ENCODE results near the gene PLEKHO2.

The PLEKHO2 gene

DNA sequence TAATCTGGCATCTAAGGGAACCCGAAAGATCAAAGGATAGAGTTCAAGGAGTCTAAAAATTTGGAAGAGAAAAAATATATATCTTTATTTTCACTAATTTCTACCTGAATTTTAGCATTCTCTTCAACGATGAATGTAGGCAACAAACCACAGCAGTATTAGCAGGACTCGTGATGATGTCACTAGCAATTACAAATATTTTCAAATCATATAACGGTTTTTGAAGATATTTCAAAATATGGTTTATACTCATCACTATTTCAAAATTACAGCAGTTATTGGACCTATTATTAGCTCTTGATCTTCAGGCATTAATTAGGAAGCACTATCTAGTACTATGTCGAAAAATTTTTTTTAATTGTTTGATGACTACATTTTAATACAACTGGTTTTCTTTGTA, 43.0 kb downstream of the PLEKHO2 start:
- Histone ChIP-seq H2AFZ (ENCODE audit: low read length) (no peak overlapping the region), H3K4me3 (ENCODE audit: low read length in 2 of 2) (no peak overlapping the region), H3K4me1 (ENCODE audit: control insufficient read depth in 2 of 2, insufficient read depth in 1 of 2, low read depth in 1 of 2, low read length in 2 of 2) (peaks cover 0 to 10% of the 10 kb centered on the region in 2 donors), H3K23ac (ENCODE audit: low read depth, low read length, poor library complexity) (no peak overlapping the region), H3K27ac (replicated peaks; ENCODE audit: low read length) (no peak overlapping the region), H4K8ac (ENCODE audit: low read depth, low read length) (no peak overlapping the region), H3K27me3 (ENCODE audit: control insufficient read depth in 3 of 3, insufficient read depth in 3 of 3, low read depth in 1 of 3, low read length in 3 of 3) (no peaks in the 10 kb centered on the region), H2AK5ac (ENCODE audit: low read depth, low read length) (no peak overlapping the region), H2BK15ac (ENCODE audit: low read length) (no peak overlapping the region), H4K91ac (ENCODE audit: low read depth, low read length, poor library complexity) (no peak overlapping the region), H2BK5ac (ENCODE audit: low read length) (no peak overlapping the region), H3K9ac (ENCODE audit: low read depth, low read length, poor library complexity) (no peak overlapping the region), H2BK12ac (ENCODE audit: low read length) (no peak overlapping the region), H3K14ac (ENCODE audit: low read length) (no peak overlapping the region), H3K4ac (ENCODE audit: low read length) (no peak overlapping the region), H3K9me3 (replicated peaks in 1 of 2; ENCODE audit: control insufficient read depth in 2 of 2, insufficient read depth in 1 of 2, low read depth in 1 of 2, low read length in 2 of 2) (no peaks in the 10 kb centered on the region), H3K18ac (ENCODE audit: low read length) (no peak overlapping the region), H3K79me1 (ENCODE audit: low read depth, low read length) (no peaks in the 10 kb centered on the region), H2BK120ac (ENCODE audit: low read depth, low read length) (no peak overlapping the region), H3K36me3 (replicated peaks in 1 of 2; ENCODE audit: control insufficient read depth in 2 of 2, insufficient read depth in 2 of 2, low read length in 2 of 2) (no peaks in the 10 kb centered on the region), H3K4me2 (ENCODE audit: insufficient read depth, low read length, poor library complexity, severe bottlenecking) (no peak overlapping the region)
- no peak for DNase-seq (ENCODE audit: low spot score)
- no CpG with 5 or more reads among the region's 5 CpGs for WGBS, 2 donors (ENCODE audit: extremely low coverage in 2 of 2, insufficient read length in 2 of 2, insufficient replicate concordance in 1 of 2)

DNA sequence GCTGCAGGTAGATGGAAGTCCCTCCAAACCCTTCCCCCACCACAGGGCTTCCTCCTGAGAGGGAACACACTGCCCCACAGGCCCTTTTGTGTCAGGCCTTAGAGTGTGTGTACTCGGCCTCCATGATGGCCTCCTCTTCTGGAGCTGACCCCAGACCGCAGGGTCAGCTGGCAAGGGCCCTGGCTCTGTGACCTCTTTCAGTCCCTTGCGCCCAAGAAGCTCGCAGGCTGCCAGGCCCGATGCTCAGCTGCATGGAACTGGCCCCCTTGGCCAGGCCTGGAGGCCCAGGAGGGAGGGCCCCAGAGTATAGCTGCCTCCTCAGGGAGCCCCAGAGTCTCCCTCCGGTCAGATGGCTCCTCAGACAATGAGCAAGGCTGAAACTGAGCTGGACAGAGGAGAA, 46.6 kb downstream of the PLEKHO2 start:
- no peak overlapping the region for H3K27ac ChIP-seq (replicated peaks; ENCODE audit: low read length)
- no peak overlapping the region for H4K91ac ChIP-seq (ENCODE audit: low read depth, low read length, poor library complexity)
- no peak overlapping the region for H3K4me2 ChIP-seq (ENCODE audit: insufficient read depth, low read length, poor library complexity, severe bottlenecking)
- no peak overlapping the region for H2AFZ ChIP-seq (ENCODE audit: low read length)
- H3K79me1 ChIP-seq (ENCODE audit: low read depth, low read length), result no peaks in the 10 kb centered on the region
- no peak overlapping the region for H2AK5ac ChIP-seq (ENCODE audit: low read depth, low read length)
- no peaks in the 10 kb centered on the region for H3K9me3 ChIP-seq (replicated peaks in 1 of 2; ENCODE audit: control insufficient read depth in 2 of 2, insufficient read depth in 1 of 2, low read depth in 1 of 2, low read length in 2 of 2)
- no peaks in the 10 kb centered on the region for H3K36me3 ChIP-seq (replicated peaks in 1 of 2; ENCODE audit: control insufficient read depth in 2 of 2, insufficient read depth in 2 of 2, low read length in 2 of 2)
- H4K8ac ChIP-seq (ENCODE audit: low read depth, low read length), result no peak overlapping the region
- H2BK15ac ChIP-seq (ENCODE audit: low read length), result no peak overlapping the region
- no CpG with 5 or more reads among the region's 6 CpGs for WGBS, 2 donors (ENCODE audit: extremely low coverage in 2 of 2, insufficient read length in 2 of 2, insufficient replicate concordance in 1 of 2)
- no peak overlapping the region for H3K14ac ChIP-seq (ENCODE audit: low read length)
- H2BK5ac ChIP-seq (ENCODE audit: low read length), result no peak overlapping the region
- H3K23ac ChIP-seq (ENCODE audit: low read depth, low read length, poor library complexity), result no peak overlapping the region
- DNase-seq (ENCODE audit: low spot score), result no peak
- no peak overlapping the region for H3K9ac ChIP-seq (ENCODE audit: low read depth, low read length, poor library complexity)
- H3K18ac ChIP-seq (ENCODE audit: low read length), result peak overlapping the region; percentile 89
- H3K4ac ChIP-seq (ENCODE audit: low read length), result no peak overlapping the region
- H2BK12ac ChIP-seq (ENCODE audit: low read length), result no peak overlapping the region
- no peak overlapping the region for H3K4me3 ChIP-seq (ENCODE audit: low read length in 2 of 2)
- H3K27me3 ChIP-seq (ENCODE audit: control insufficient read depth in 3 of 3, insufficient read depth in 3 of 3, low read depth in 1 of 3, low read length in 3 of 3), result no peaks in the 10 kb centered on the region
- no peak overlapping the region for H2BK120ac ChIP-seq (ENCODE audit: low read depth, low read length)
- H3K4me1 ChIP-seq (ENCODE audit: control insufficient read depth in 2 of 2, insufficient read depth in 1 of 2, low read depth in 1 of 2, low read length in 2 of 2), result peaks cover 8 to 9% of the 10 kb centered on the region in 2 donors

DNA sequence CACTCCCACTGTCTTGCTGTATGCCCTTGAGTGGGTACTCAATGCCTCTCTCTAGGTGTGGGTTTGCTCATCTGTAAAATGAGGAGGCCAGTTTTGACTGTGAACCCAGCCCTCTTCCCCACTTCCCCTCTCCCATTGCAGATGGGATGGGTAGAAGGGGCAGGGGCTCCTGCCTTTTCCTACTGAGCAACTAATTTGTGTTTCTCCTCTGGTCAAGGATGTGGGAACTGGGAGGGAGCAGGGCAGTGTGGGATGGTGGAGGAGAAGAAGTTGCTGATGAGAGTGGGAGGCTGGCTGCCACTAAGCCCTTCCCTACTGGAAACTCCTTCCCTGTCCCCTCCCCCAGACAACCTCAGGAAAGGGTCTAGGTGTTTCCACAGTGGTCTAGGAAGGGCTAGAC, 49.8 kb downstream of the PLEKHO2 start:
- no peak overlapping the region for H4K91ac ChIP-seq (ENCODE audit: low read depth, low read length, poor library complexity)
- H3K23ac ChIP-seq (ENCODE audit: low read depth, low read length, poor library complexity), result no peak overlapping the region
- no peak overlapping the region for H3K14ac ChIP-seq (ENCODE audit: low read length)
- H3K27me3 ChIP-seq (ENCODE audit: control insufficient read depth in 3 of 3, insufficient read depth in 3 of 3, low read depth in 1 of 3, low read length in 3 of 3), result no peaks in the 10 kb centered on the region
- no peak overlapping the region for H3K27ac ChIP-seq (replicated peaks; ENCODE audit: low read length)
- H3K4me3 ChIP-seq (ENCODE audit: low read length in 2 of 2), result no peak overlapping the region
- H2AK5ac ChIP-seq (ENCODE audit: low read depth, low read length), result no peak overlapping the region
- no peak overlapping the region for H3K9ac ChIP-seq (ENCODE audit: low read depth, low read length, poor library complexity)
- H3K4ac ChIP-seq (ENCODE audit: low read length), result no peak overlapping the region
- no peak overlapping the region for H3K18ac ChIP-seq (ENCODE audit: low read length)
- H2BK12ac ChIP-seq (ENCODE audit: low read length), result no peak overlapping the region
- H3K4me2 ChIP-seq (ENCODE audit: insufficient read depth, low read length, poor library complexity, severe bottlenecking), result no peak overlapping the region
- no peak overlapping the region for H4K8ac ChIP-seq (ENCODE audit: low read depth, low read length)
- H3K9me3 ChIP-seq (replicated peaks in 1 of 2; ENCODE audit: control insufficient read depth in 2 of 2, insufficient read depth in 1 of 2, low read depth in 1 of 2, low read length in 2 of 2), result no peaks in the 10 kb centered on the region
- no peak overlapping the region for H2BK120ac ChIP-seq (ENCODE audit: low read depth, low read length)
- no peak overlapping the region for H2BK15ac ChIP-seq (ENCODE audit: low read length)
- DNase-seq (ENCODE audit: low spot score), result no peak
- no peak overlapping the region for H2AFZ ChIP-seq (ENCODE audit: low read length)
- H2BK5ac ChIP-seq (ENCODE audit: low read length), result no peak overlapping the region
- peaks cover 25 to 28% of the 10 kb centered on the region in 2 donors for H3K4me1 ChIP-seq (ENCODE audit: control insufficient read depth in 2 of 2, insufficient read depth in 1 of 2, low read depth in 1 of 2, low read length in 2 of 2)
- no peaks in the 10 kb centered on the region for H3K36me3 ChIP-seq (replicated peaks in 1 of 2; ENCODE audit: control insufficient read depth in 2 of 2, insufficient read depth in 2 of 2, low read length in 2 of 2)
- H3K79me1 ChIP-seq (ENCODE audit: low read depth, low read length), result no peaks in the 10 kb centered on the region

DNA sequence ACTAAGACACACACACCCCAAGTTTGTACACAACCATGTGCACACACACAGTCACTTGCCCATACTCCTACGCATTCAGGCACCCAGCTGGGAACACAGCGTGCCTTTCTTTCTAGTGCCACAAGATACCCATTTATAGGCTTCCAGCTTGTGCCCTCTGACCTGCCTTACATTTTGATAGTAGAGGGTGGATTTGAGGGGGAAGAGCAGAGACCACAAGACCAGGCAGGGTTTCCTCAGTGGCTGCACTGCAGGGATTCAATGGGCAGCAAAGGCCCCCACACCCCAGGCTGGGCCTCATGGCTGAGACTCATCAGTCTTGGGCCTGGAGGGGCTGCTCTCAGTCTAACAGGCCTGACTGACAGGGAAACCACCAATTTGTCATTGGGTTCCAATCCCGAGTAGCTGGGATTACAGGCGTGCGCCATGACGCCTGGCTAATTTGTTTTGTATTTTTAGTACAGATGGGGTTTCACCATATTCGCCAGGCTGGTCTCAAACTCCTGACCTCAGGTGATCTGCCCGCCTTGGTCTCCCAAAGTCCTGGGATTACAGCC, 51.2 kb downstream of the PLEKHO2 start:
- Histone ChIP-seq H4K91ac (ENCODE audit: low read depth, low read length, poor library complexity) (no peak overlapping the region), H2AFZ (ENCODE audit: low read length) (peak overlapping the region; percentile 92), H3K18ac (ENCODE audit: low read length) (peak overlapping the region; percentile 90), H3K4me3 (ENCODE audit: low read length in 2 of 2) (no peak overlapping the region), H4K8ac (ENCODE audit: low read depth, low read length) (no peak overlapping the region), H3K4ac (ENCODE audit: low read length) (peak overlapping the region; percentile 77), H2BK120ac (ENCODE audit: low read depth, low read length) (peak overlapping the region; percentile 84), H2BK15ac (ENCODE audit: low read length) (peak overlapping the region; percentile 87), H3K9ac (ENCODE audit: low read depth, low read length, poor library complexity) (no peak overlapping the region), H3K4me1 (ENCODE audit: control insufficient read depth in 2 of 2, insufficient read depth in 1 of 2, low read depth in 1 of 2, low read length in 2 of 2) (peaks cover 25 to 28% of the 10 kb centered on the region in 2 donors), H3K23ac (ENCODE audit: low read depth, low read length, poor library complexity) (peak overlapping the region; percentile 25), H3K14ac (ENCODE audit: low read length) (no peak overlapping the region), H3K36me3 (replicated peaks in 1 of 2; ENCODE audit: control insufficient read depth in 2 of 2, insufficient read depth in 2 of 2, low read length in 2 of 2) (no peaks in the 10 kb centered on the region), H3K4me2 (ENCODE audit: insufficient read depth, low read length, poor library complexity, severe bottlenecking) (no peak overlapping the region), H3K27ac (replicated peaks; ENCODE audit: low read length) (no peak overlapping the region), H2BK12ac (ENCODE audit: low read length) (peak overlapping the region; percentile 67), H2BK5ac (ENCODE audit: low read length) (peak overlapping the region; percentile 19), H3K79me1 (ENCODE audit: low read depth, low read length) (no peaks in the 10 kb centered on the region), H3K9me3 (replicated peaks in 1 of 2; ENCODE audit: control insufficient read depth in 2 of 2, insufficient read depth in 1 of 2, low read depth in 1 of 2, low read length in 2 of 2) (no peaks in the 10 kb centered on the region), H3K27me3 (ENCODE audit: control insufficient read depth in 3 of 3, insufficient read depth in 3 of 3, low read depth in 1 of 3, low read length in 3 of 3) (no peaks in the 10 kb centered on the region), H2AK5ac (ENCODE audit: low read depth, low read length) (peak overlapping the region; percentile 68)
- no peak for DNase-seq (ENCODE audit: low spot score)
- WGBS, 2 donors (ENCODE audit: extremely low coverage in 2 of 2, insufficient read length in 2 of 2, insufficient replicate concordance in 1 of 2), result no CpG with 5 or more reads among the region's 8 CpGs
